ENCODE results near the gene FNDC3B. TPM values are rescaled to one million over a fixed set of nuclear protein-coding genes. Genes with fewer than 3 reads are reported as not detected.

Gene FNDC3B
- total and polyA plus RNA-seq, 2 of the 8 experiments (the other 6 are each of a cell fraction or from before 2014, with no cell fraction given), result 14.1 to 44.4 TPM

- no peak overlapping the region for H3K4ac ChIP-seq (replicated peaks; ENCODE audit: insufficient read length, low read depth, low read length)
- H2BK5ac ChIP-seq (ENCODE audit: low read depth, low read length), result no peak overlapping the region
- no peak overlapping the region for H3K56ac ChIP-seq (replicated peaks; ENCODE audit: insufficient read length, low read depth, low read length)
- H2BK15ac ChIP-seq (ENCODE audit: low read length), result no peak overlapping the region
- POLR2A ChIA-PET (ENCODE audit: partially characterized antibody), result interaction anchor here (0.9 to 1.9 kb wide), 9 partner anchors 8 to 708 kb away, joined by 3 to 6 read pairs (median 3); partner anchors contain the start of gene ECT2
- H2BK12ac ChIP-seq (ENCODE audit: low read depth, low read length), result no peak overlapping the region
- H3K27ac ChIP-seq (ENCODE audit: low read depth, low read length), result no peak overlapping the region
- no peak overlapping the region for H3K23ac ChIP-seq (ENCODE audit: insufficient read length)
- 89% methylated on average over 6 of the region's 6 CpGs; no CpG with 5 or more reads in 1 of the 2 experiments for WGBS, 2 experiments (ENCODE audit: extremely low coverage in 1 of 2, insufficient coverage in 1 of 2, insufficient read length in 1 of 2, insufficient replicate concordance in 2 of 2, low coverage in 1 of 2, low lambda C conversion rate in 2 of 2, missing lambda C conversion rate in 1 of 2)
- peaks cover 0 to 7% (median 3%) of the 10 kb centered on the region in 4 experiments; a peak in 3 of 7 replicates for H3K4me1 ChIP-seq (replicated peaks in 1 of 4; ENCODE audit: control insufficient read depth in 3 of 4, insufficient read depth in 4 of 4, low read length in 3 of 4)
- no peaks in the 10 kb centered on the region for H3K23me2 ChIP-seq (ENCODE audit: low read depth, low read length)
- DNase-seq (ENCODE audit: low read depth in 1 of 2, low spot score in 2 of 2) (no peak), FAIRE-seq (no peak)
- H3K14ac ChIP-seq (ENCODE audit: insufficient read length), result no peak overlapping the region
- peaks cover 3% of the 10 kb centered on the region in 2 experiments for H4K20me1 ChIP-seq (replicated peaks in 1 of 2; ENCODE audit: control insufficient read depth in 1 of 2, insufficient read depth in 2 of 2, low read length in 2 of 2)
- H3K18ac ChIP-seq (ENCODE audit: extremely low read depth, low read length), result no peak overlapping the region
- H2BK120ac ChIP-seq (replicated peaks; ENCODE audit: low read depth, low read length), result no peak overlapping the region
- H3K4me2 ChIP-seq (ENCODE audit: insufficient read depth in 1 of 2, low read depth in 2 of 2, low read length in 2 of 2), result peak overlapping the region; percentile 13 to 79; a peak in 3 of 4 replicates
- H4K91ac ChIP-seq (replicated peaks; ENCODE audit: insufficient read length, low read length), result no peak overlapping the region
- no peak overlapping the region for H3K9ac ChIP-seq (replicated peaks in 1 of 4; ENCODE audit: extremely low read depth in 1 of 4, low read depth in 3 of 4, low read length in 3 of 4)
- 0 out of 8 replicates have a peak, but pooled peaks cover 0 to 3% (median 0%) of the 10 kb centered on the region in 4 experiments for H3K36me3 ChIP-seq (ENCODE audit: control insufficient read depth in 2 of 4, insufficient read depth in 4 of 4, low read length in 3 of 4)
- CTCF ChIA-PET (ENCODE audit: partially characterized antibody), result interaction anchor here (0.6 to 2.1 kb wide), 7 partner anchors 14 to 668 kb away, joined by 3 to 5 read pairs (median 4); partner anchors contain the start of gene NCEH1
- no peak overlapping the region for H4K8ac ChIP-seq (ENCODE audit: extremely low read depth, insufficient read depth, low read length)
- H3K79me1 ChIP-seq (ENCODE audit: low read depth, low read length), result no peaks in the 10 kb centered on the region; the same call in 1 of the 2 replicates
- no peak overlapping the region for H2BK20ac ChIP-seq (ENCODE audit: low read length)
- no peaks in the 10 kb centered on the region for H3K27me3 ChIP-seq (replicated peaks in 1 of 4; ENCODE audit: control insufficient read depth in 3 of 4, extremely low read depth in 1 of 4, insufficient read depth in 3 of 4, low read length in 3 of 4)
- no peak overlapping the region for H2AFZ ChIP-seq (ENCODE audit: low read length)
- H3K79me2 ChIP-seq (ENCODE audit: control insufficient read depth in 1 of 2, insufficient read depth in 2 of 2, low read length in 2 of 2), result peaks cover 13 to 67% of the 10 kb centered on the region in 2 experiments
- no peak overlapping the region for H2AK5ac ChIP-seq (ENCODE audit: low read depth, low read length)
- H3K9me3 ChIP-seq (ENCODE audit: insufficient read depth in 2 of 2, low read depth in 1 of 2, low read length in 1 of 2), result no peaks in the 10 kb centered on the region
- peak overlapping the region in 1 of 4 experiments; percentile 98; a peak in 2 of 8 replicates for H3K4me3 ChIP-seq (ENCODE audit: extremely low read depth in 1 of 4, insufficient read depth in 2 of 4, low read depth in 3 of 4, low read length in 4 of 4)
- H4K5ac ChIP-seq (ENCODE audit: insufficient read length, low read depth, low read length), result no peak overlapping the region
- TF ChIP-seq PHF8 (conservative IDR thresholded peaks at IDR 0.05; ENCODE audit: low read depth, low read length) (no peak), CBX5 (IDR thresholded peaks at IDR 0.05; ENCODE audit: low read depth, low read length) (no peak), USF2 (IDR thresholded peaks at IDR 0.05; ENCODE audit: low read length) (no peak), BCL11A (IDR thresholded peaks at IDR 0.05; ENCODE audit: low read depth in 2 of 2, low read length in 2 of 2) (no peak), SP4 (IDR thresholded peaks at IDR 0.05; ENCODE audit: low read length) (no peak), CREB1 (IDR thresholded peaks at IDR 0.05) (no peak), JUND (IDR thresholded peaks at IDR 0.05; ENCODE audit: low read length) (no peak), CTCF (IDR thresholded peaks at IDR 0.05; ENCODE audit: control extremely low read depth in 1 of 3, insufficient read depth in 1 of 3, low read depth in 1 of 3, low read length in 3 of 3) (no peak), POLR2AphosphoS5 (IDR thresholded peaks at IDR 0.05; ENCODE audit: low read depth, low read length) (no peak)
Measured at GRCh38 chr3:172042136-172042662, 2.8 kb downstream of the FNDC3B start.
